ENCODE measurements around the gene MRPL20. TPM values are rescaled to one million over a fixed set of nuclear protein-coding genes. Genes with fewer than 3 reads are reported as not detected.

The MRPL20 gene
- total and polyA plus RNA-seq, 10 donors = 67.4 to 168 (median 101) TPM

DNA sequence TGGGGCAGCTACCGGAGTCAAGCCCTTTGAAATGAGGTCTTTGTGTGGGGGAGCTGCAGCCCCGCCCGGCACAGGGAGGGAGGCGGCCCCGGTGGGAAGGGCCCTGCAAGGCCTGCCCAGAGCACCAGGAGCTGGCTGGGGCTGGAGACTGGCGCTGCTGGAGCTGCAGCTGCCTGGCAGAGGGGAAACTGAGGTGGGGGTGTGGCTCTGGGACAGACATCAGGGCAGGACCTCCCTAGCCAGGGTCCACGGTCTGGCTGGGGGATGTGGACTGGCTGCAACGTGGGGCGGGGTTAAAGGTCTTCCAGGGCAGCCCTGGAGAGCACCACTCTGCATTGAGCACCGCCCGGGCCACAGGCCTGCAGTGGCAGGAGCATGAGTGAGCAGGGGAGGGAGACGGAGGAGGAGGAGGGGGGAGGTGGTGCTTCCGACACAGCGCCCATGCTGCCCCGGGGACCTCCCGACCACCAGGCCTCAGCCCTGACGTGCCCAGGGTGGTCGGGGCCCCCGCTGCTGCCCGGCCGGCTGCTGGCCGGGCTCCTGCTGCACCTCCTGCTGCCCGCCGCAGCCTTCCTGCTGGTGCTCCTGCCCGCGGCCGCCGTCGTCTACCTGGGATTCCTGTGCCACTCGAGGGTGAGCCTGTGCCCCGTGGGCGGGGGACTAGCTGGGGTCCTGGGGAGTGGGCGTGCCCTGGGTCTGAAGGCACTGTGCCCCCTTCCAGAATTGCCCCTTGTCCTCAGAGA is 18.8 kb upstream of the MRPL20 start:
- no peak for TF ChIP-seq POLR2AphosphoS5 (IDR thresholded peaks at IDR 0.05)
- no peak for TF ChIP-seq POLR2A (IDR thresholded peaks at IDR 0.05)
- TF ChIP-seq, protein P1, sequence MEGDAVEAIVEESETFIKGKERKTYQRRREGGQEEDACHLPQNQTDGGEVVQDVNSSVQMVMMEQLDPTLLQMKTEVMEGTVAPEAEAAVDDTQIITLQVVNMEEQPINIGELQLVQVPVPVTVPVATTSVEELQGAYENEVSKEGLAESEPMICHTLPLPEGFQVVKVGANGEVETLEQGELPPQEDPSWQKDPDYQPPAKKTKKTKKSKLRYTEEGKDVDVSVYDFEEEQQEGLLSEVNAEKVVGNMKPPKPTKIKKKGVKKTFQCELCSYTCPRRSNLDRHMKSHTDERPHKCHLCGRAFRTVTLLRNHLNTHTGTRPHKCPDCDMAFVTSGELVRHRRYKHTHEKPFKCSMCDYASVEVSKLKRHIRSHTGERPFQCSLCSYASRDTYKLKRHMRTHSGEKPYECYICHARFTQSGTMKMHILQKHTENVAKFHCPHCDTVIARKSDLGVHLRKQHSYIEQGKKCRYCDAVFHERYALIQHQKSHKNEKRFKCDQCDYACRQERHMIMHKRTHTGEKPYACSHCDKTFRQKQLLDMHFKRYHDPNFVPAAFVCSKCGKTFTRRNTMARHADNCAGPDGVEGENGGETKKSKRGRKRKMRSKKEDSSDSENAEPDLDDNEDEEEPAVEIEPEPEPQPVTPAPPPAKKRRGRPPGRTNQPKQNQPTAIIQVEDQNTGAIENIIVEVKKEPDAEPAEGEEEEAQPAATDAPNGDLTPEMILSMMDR (IDR thresholded peaks at IDR 0.05 in 8 of 11, conservative IDR thresholded peaks at IDR 0.05 in 3 of 11) = no peak
- H3K27ac ChIP-seq = no peak overlapping the region
- WGBS, 5 donors = 40 to 56% (median 53%) methylated on average over 12 to 33 of the region's 33 CpGs
- H3K36me3 ChIP-seq = no peaks in the 10 kb centered on the region
- H3K27me3 ChIP-seq (replicated peaks in 1 of 7) = peaks cover 0 to 94% (median 23%) of the 10 kb centered on the region in 7 donors
- H3K4me1 ChIP-seq = peaks cover under 1 to 36% (median 18%) of the 10 kb centered on the region in 6 donors
- no peaks in the 10 kb centered on the region for H3K9me3 ChIP-seq
- H3K4me3 ChIP-seq = no peak overlapping the region
- DNase-seq = peak; percentile 65
- intact Hi-C loops (cut with DNase I; ENCODE audit: low total_unique reads) = no loop called here

DNA sequence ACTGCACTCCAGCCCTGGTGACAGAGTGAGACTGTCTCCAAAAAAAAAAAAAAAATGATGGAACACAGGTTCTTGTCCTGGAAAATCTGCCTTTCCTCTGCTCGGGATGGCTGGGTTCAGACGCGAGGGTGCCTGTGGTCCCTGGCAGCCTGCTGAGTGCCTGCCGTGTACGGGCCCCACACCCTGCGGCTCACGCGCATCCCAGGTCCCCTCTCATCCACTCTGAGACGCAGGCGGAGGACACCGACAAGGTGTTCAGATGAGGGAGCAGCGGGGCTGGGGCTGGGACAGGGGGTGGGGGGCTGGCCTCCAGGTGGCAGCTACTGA is 18.3 kb upstream of the MRPL20 start:
- TF ChIP-seq POLR2AphosphoS5 (IDR thresholded peaks at IDR 0.05) (no peak), POLR2A (IDR thresholded peaks at IDR 0.05) (no peak)
- TF ChIP-seq, protein P1 (IDR thresholded peaks at IDR 0.05 in 8 of 11, conservative IDR thresholded peaks at IDR 0.05 in 3 of 11) = no peak
- Histone ChIP-seq H3K4me3 (no peak overlapping the region), H3K27ac (no peak overlapping the region), H3K36me3 (no peaks in the 10 kb centered on the region), H3K27me3 (replicated peaks in 1 of 7) (peaks cover 0 to 94% (median 28%) of the 10 kb centered on the region in 7 donors), H3K4me1 (peaks cover 0 to 36% (median 17%) of the 10 kb centered on the region in 6 donors), H3K9me3 (no peaks in the 10 kb centered on the region)
- peak; percentile 43 for DNase-seq
- intact Hi-C loops (cut with DNase I; ENCODE audit: low total_unique reads) = no loop called here
- 76 to 92% (median 86%) methylated on average over 8 to 12 of the region's 12 CpGs for WGBS, 5 donors

DNA sequence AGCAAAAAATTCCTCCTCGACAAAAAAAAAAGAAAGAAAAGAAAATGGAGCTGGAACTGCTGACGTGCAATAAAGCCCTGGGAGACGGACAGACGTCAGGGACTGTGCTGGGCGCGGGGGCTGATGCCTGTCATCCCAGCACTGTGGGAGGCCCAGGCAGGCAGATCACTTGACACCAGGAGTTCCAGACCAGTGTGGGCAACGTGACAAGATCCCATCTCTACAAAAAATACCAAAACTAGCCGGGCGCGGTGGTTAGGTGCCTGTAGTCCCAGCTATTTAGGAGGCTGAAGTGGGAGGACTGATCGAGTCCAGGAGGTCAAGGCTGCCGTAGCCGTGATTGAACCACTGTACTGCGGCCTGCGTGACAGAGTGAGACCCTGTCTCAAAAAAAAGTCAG is 17.6 kb upstream of the MRPL20 start:
- Histone ChIP-seq H3K27me3 (replicated peaks in 1 of 7) (peaks cover 0 to 93% (median 30%) of the 10 kb centered on the region in 7 donors), H3K36me3 (no peaks in the 10 kb centered on the region), H3K9me3 (no peaks in the 10 kb centered on the region), H3K4me1 (peaks cover 0 to 32% (median 11%) of the 10 kb centered on the region in 6 donors), H3K4me3 (no peak overlapping the region), H3K27ac (no peak overlapping the region)
- peak; percentile 41 for DNase-seq
- TF ChIP-seq POLR2A (IDR thresholded peaks at IDR 0.05) (no peak), POLR2AphosphoS5 (IDR thresholded peaks at IDR 0.05) (peak in 1 of 3 donors; percentile 32)
- WGBS, 5 donors = 80 to 90% (median 87%) methylated on average over 15 of the region's 15 CpGs
- intact Hi-C loops (cut with DNase I; ENCODE audit: low total_unique reads) = no loop called here

- H3K9me3 ChIP-seq = no peaks in the 10 kb centered on the region
- H3K4me3 ChIP-seq = no peak overlapping the region
- H3K27ac ChIP-seq = no peak overlapping the region
- peaks cover 0 to 83% (median 30%) of the 10 kb centered on the region in 7 donors for H3K27me3 ChIP-seq (replicated peaks in 1 of 7)
- no peak for DNase-seq
- intact Hi-C loops (cut with DNase I; ENCODE audit: low total_unique reads) = no loop called here
- H3K4me1 ChIP-seq = peaks cover 0 to 29% (median 6%) of the 10 kb centered on the region in 6 donors
- H3K36me3 ChIP-seq = no peaks in the 10 kb centered on the region
- WGBS, 5 donors = 75 to 92% (median 88%) methylated on average over 7 of the region's 7 CpGs
- TF ChIP-seq, protein P1 (IDR thresholded peaks at IDR 0.05 in 8 of 11, conservative IDR thresholded peaks at IDR 0.05 in 3 of 11) = no peak
- no peak for TF ChIP-seq POLR2A (IDR thresholded peaks at IDR 0.05)
These were observed 16.1 kb upstream of the MRPL20 start for GRCh38 chr1:1423245-1423597.

All from spleen (tissue), 11 donors.